HEK293T (cell line): Measurements from ENCODE around the gene CDH13.

Experiments used
- ELF4 ChIP-seq: fragments of 450-650 bp; IDR thresholded peaks from 2 replicates; pipeline ENCODE4 v1.6.1; 2017; ENCODE audit warnings: antibody characterized with exemption
- FOXA1 ChIP-seq: fragments of 450-650 bp; IDR thresholded peaks from 2 replicates; pipeline ENCODE4 v1.6.1; 2016; ENCODE audit warnings: mild to moderate bottlenecking
- FOXM1 ChIP-seq: fragments of 450-650 bp; IDR thresholded peaks from 2 replicates; pipeline ENCODE4 v1.6.1; 2017; ENCODE audit warnings: mild to moderate bottlenecking, borderline replicate concordance
- NFRKB ChIP-seq: fragments of 450-650 bp; IDR thresholded peaks from 2 replicates; pipeline ENCODE4 v1.6.1; 2016; ENCODE audit warnings: mild to moderate bottlenecking, moderate library complexity
- SUZ12 ChIP-seq: fragments of 450-650 bp; IDR thresholded peaks from 2 replicates; pipeline ENCODE4 v1.6.1; 2016; ENCODE audit warnings: mild to moderate bottlenecking

DNA sequence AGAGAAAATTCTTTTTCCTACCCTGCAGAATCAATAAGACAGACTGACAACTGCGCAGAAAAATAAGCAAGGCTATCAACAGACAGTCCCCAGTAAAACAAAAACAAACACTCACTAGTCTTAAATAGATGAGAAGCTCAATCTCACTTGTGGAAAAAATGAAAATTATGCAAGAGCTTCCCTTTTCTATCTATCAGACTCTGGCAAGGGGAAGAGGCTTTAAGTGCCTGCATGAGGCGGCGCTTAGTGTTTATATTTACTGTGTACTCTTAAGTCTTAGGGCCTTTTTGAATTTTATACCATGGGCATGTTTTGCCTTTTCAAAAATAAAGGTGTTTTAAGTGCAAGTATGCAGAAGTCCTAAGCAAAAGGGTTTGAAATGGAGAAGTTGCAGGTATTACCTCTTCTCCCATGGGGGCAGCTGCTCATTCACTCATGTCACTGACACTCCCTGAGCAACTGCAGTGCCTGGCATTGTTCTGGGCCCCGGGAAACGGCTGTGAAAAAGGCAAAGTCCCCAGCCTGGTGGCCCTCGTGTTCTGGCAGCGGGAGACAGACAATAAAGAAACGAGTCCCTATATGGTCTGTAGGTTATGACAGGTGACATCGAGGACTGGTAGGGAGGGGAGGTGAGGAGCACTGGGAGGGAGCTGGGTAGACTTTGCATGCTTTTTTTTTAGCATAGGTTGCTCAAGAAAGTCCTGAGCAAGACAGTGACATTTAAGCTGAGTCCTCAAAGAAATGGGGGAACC is 1216.2 kb downstream of the CDH13 start:
- TF ChIP-seq ELF4 (no peak), SUZ12 (no peak), FOXM1 (no peak), NFRKB (no peak), FOXA1 (no peak)
